ENCODE data around the gene RCSD1.

Gene RCSD1

GRCh38 chr1:167643441-167643840, 13.4 kb downstream of the RCSD1 start:
- DNase-seq, result no peak

GRCh38 chr1:167644551-167644950, 14.5 kb downstream of the RCSD1 start:
- no peak for DNase-seq

DNA sequence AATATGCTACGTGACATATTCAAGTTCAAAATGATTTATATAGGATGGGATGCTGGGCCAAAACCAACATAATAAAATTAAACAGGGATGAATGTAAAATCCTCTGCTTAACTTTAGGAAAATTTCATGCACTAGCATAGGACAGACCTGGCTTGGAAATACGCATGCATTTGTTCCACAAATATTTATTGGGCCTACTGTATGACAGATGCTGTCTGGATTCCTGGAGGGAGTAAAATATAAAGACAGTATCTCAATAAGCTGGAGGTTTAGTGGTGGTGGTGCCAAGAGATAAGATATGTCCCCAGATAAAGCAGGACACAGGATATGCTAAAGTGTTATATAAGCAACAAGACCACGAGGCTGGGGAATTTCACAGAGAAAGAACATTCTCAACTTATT, 15.1 kb downstream of the RCSD1 start:
- DNase-seq, result no peak

DNA sequence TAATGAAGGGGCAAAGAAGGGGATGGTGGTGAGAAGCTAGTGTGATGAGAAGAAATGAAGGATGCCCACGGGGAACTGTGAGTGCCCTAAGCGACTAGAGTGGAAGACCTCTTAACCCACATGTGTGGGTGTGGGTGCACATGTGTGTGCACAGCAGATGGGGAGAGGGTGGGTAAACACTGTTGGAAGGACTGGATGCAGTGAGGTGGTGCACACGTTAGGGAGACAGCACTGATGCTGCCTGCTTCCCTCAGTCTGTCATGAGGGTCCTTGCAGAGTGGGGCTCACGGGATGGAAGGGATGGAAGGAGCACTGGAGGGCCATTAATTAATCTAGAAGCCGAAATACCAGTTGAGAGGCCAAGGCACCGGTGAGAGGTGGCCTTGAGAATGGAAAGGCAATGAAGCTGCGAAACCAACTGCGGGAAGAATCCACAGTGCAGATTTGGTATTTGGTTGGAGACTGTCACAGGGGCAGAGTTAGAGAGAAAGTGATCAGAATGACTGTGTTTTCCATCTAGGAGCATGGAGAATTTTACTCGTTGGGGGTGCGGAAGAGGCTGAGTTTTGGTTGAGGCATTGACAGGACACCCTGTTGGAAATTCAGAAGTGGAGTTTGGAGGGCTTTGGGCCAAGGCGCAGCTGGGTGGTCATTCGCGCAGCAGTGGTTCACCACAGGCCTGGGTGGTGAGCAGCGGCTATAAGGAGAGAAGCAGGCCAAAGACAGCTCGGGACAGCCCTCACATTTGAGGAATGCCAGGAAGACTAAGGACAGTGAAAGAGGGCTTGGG, 15.8 kb downstream of the RCSD1 start:
- DNase-seq, result no peak

- no peak for DNase-seq
These were observed 18.3 kb downstream of the RCSD1 start for GRCh38 chr1:167648252-167648849.

GRCh38 chr1:167648978-167649744, 19.1 kb downstream of the RCSD1 start:
- no peak for DNase-seq

- DNase-seq, result no peak
These were observed 20.5 kb downstream of the RCSD1 start for GRCh38 chr1:167650269-167651160.

DNA sequence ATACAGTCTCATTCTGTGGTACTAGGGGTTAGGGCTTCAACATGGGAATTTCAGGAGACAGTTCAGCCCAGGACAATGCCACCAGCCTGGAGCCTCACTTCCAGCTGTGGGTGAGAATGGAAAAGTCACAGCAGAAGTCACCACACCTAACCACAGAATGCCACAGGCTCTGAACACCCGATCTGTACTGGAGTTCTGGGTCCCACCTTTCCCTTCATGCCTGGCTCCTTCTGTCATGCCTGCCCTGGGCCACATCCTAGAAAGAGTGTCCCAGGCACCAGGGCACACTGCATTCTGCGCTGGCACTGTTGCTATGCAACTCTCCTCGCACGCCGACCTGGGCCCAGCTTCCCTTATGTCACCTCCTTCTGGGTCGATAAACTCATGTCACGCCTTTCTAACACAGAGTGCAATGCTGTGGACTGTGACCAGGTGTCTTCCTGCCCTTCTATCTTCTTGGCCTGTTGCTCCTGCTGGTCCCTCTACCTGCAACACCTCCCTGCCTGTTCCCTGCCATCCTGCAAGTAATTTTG, 21.2 kb downstream of the RCSD1 start:
- no peak for DNase-seq

DNA sequence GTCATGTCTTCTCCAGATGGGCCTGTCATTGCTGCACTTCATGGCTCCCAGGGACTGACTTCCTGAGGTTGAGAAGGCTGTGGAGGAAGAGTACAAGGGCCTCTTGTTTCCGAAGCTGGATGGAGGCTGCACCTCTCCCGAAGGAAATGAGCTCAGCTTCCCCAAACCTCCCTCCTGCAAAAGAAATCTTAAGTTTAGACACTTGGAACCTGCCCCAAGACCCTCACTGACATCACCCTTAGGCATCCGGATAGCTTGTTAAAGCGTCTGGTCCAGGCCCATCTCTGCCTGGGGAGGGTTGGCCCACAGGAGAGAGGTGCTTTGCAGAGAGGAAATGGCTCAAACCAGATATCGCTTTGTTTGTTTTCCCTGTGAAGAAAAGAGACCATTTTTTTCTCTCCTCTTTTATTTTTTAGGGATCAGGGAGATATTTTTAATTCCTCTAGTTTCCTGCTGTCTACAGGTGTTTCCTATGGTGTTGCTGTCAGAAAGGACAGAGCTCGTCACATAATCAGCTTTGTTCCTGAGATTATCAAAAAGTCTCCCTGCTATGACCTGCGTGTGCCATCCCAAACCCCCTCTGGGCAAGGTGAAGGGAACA, 25.0 kb downstream of the RCSD1 start:
- no peak for DNase-seq

- DNase-seq, result no peak
These were observed 26.6 kb downstream of the RCSD1 start for GRCh38 chr1:167656657-167657056.

DNA sequence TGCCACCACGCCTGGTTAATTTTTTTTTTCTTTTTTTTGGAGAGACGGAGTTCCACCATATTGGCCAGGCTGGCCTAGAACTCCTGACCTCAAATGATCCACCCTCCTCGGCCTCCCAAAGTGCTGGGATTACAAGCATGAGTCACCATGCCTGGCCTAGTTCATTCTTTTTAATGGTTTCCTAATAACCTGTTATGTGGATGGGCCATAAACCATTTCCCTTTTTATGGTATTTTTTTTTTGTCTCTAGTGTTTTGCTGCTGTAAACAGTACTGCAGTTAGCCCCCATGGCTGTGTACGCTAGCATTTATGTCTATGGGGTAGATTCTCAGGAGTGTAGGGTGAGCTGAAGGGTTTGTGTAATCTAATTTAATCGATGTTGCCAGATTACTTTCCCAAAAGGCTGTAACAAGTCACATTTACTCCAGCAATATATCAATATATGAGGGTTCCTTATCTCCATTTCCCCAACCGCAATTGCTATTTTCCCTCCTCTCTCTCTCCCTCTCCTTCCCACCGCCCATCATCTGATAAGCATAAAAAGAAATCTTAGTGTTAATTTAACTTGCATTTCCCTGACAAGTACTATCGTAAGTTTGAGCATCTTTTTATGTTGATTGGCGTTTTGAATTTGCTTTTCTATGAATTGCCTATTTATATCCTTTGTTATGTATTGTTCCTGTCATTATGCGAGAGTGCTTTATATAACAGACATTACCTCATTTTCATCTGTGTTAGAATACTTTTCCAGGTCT, 28.7 kb downstream of the RCSD1 start:
- no peak for DNase-seq

DNA sequence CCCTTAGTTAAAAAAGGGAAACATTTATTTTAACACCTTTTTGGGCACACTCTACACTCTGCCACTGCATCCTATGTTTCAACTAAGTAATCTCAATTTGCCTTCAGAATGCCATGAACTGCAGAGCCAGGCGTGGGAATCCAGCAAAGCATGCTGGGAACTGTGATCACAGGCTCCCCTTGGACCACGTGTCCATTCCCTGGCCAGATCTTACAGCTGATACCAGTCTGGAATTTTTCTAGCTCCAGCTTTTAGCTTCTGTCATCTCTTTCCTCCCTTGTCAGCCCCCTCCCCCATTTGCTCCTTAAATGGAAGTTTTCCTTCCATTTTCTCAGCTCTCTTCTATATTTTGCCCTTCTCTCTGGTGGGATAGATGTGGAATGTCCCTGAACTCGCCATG, 29.4 kb downstream of the RCSD1 start:
- DNase-seq, result no peak

DNA sequence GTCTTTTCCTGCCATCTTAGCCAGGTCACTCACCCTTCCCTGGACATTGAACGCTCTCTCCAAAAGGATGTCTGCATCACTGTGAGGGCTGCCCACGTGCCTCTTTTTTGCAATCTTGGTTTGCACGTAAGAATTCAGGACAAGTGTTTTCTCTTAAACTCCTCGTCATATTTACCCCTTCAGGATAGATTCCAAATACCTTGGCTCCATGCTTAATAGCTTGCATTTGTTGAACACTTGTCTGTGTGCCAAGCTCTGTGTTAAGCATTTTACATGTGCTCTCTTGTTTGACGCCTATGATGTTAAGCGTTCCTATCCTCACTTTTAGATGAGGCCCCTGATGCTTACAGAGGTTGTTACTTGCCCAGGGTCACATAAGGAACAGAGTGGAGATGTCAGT, 29.8 kb downstream of the RCSD1 start:
- no peak for DNase-seq

DNA sequence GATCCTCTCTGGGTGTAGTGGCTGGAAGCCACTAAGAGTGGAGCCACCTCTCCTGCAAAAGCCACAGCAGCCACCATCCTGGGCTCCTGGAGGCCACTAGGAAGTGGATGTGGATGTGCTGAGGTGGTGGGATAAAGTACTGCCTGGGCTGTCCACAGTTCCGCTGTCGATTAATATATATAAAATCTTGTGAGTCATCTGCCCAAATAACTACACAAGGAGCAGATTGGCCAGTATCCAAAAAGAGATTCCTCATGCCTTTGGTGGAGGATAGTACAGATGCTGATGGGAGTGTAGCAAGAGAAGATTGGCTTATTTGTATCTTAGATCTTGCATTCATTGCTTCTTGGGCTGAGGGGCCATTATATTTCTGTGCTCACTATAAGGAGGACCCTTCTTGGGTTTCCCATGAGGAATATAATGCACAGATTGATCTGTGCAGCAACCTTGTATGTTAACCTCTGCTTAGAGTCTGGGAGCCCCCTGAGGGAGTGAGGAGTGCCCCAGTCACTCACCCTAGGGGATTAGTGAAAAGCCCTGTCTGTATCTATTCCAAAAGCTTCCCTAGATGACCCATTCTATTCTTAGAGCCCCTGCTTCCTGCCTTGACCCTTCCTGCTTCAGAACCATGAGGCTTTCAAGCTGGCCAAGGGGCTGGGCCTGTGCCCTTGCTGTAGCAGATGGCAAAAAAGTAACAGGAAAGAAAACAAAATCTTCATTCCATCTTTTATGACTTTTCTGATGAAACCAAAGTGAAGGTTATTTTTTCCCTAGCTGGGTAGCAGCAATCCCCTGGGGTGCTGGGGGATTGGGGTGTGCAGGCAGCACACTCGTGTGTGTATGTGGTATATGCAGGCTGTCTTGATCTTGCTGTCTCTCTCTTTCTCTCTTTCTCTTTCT, 31.7 kb downstream of the RCSD1 start:
- no peak for DNase-seq

- DNase-seq, result no peak
These were observed 33.2 kb downstream of the RCSD1 start for GRCh38 chr1:167663002-167663772.

GRCh38 chr1:167665469-167665868, 35.4 kb downstream of the RCSD1 start:
- DNase-seq, result no peak

GRCh38 chr1:167666416-167666815, 36.4 kb downstream of the RCSD1 start:
- no peak for DNase-seq

GRCh38 chr1:167667536-167667935, 37.5 kb downstream of the RCSD1 start:
- DNase-seq, result no peak

- no peak for DNase-seq
These were observed 38.1 kb downstream of the RCSD1 start for GRCh38 chr1:167668108-167668507.

Data from activated CD4-positive, alpha-beta T cell treated with anti-CD3 and anti-CD28 coated beads, Interleukin-2, amount 50 U/mL, for 4 hours (primary cell).